K562 (cell line): ENCODE data around the gene KRT35. TPM values are rescaled to one million over a fixed set of nuclear protein-coding genes. Genes with fewer than 3 reads are reported as not detected.
A peak's percentile ranks its signal among the peaks of the same experiment; 100 is the strongest.

Source experiments
- ATAC-seq: fragments of 200-7000 bp; cut with Tn5 transposase; 3 replicates; pipeline ENCODE4 v1.9.1; 2020; ENCODE audit warnings: moderate library complexity
- BruUV-seq: library from RNA; stranded (reverse); fragments of 400-500 nt; replicated peaks from 2 replicates; lab custom pipeline; 2021; lab: Mats Ljungman, UMichigan
- CTCF ChIA-PET: fragments of 300-600 bp; formaldehyde crosslinking; extraction: SDS; loops from one replicate; lab custom pipeline; 2021; ENCODE audit warnings: low intra/inter-chr PET ratio; lab: Yijun Ruan, JAX
- POLR2A ChIA-PET: fragments of 300-600, 350-650 bp; sonication (Branson Sonifier 250); formaldehyde crosslinking; extraction: SDS; loops from one replicate; lab custom pipeline; 2021; ENCODE audit warnings: antibody characterized with exemption, inconsistent platforms; lab: Yijun Ruan, JAX
- DNase-seq, 4 experiments: peaks; one replicate each; pipeline versions ENCODE4 v3.0.0 to v3.0.0-alpha.2; 2011 to 2018; ENCODE audit warnings: low spot score in 3 of 4, mixed read lengths in 3 of 4; ENCODE audit errors: extremely low read depth in 1 of 4
- FAIRE-seq: peaks from 2 replicates; lab custom pipeline; 2011; peaks lifted over from hg19 to GRCh38; lab: Jason Lieb, UNC
- H2AFZ ChIP-seq: 2 replicates; pipeline ENCODE4 v1.6.0; 2011; ENCODE audit warnings: low read depth, low read length, control low read depth, inconsistent platforms
- H3K27ac ChIP-seq: fragments of 200-600 bp; 3 replicates; pipeline ENCODE4 v1.8.0; 2011; ENCODE audit warnings: low read depth, mild to moderate bottlenecking, control low read depth, inconsistent platforms, low read length, moderate library complexity, mixed read lengths; ENCODE audit errors: extremely low read depth
- H3K27me3 ChIP-seq, 2 experiments: fragments of 300-600 bp in 1 of 2; 2 replicates in 1 of 2; 3 replicates in 1 of 2; pipeline versions ENCODE4 v1.6.0 to v1.8.0; 2011; ENCODE audit warnings: inconsistent platforms in 2 of 2, low read length in 2 of 2, mild to moderate bottlenecking in 1 of 2, mixed read lengths in 1 of 2, moderate library complexity in 1 of 2; ENCODE audit not compliant: control insufficient read depth in 2 of 2, insufficient read depth in 2 of 2
- H3K36me3 ChIP-seq: fragments of 300-600 bp; 3 replicates; pipeline ENCODE4 v1.8.0; 2011; ENCODE audit warnings: mild to moderate bottlenecking, low read length, inconsistent platforms; ENCODE audit not compliant: control insufficient read depth, insufficient read depth
- H3K4me1 ChIP-seq, 2 experiments: fragments of 200-600 bp in 1 of 2; replicated peaks in 1 of 2; 2 replicates in 1 of 2; 3 replicates in 1 of 2; pipeline versions ENCODE4 v1.5.1 to v1.8.0; 2011; ENCODE audit warnings: inconsistent platforms in 2 of 2, low read length in 2 of 2, mild to moderate bottlenecking in 1 of 2, mixed read lengths in 1 of 2, moderate library complexity in 1 of 2; ENCODE audit not compliant: control insufficient read depth in 2 of 2, insufficient read depth in 2 of 2
- H3K4me2 ChIP-seq: 2 replicates; pipeline ENCODE4 v1.6.1; 2011; ENCODE audit warnings: low read length, control low read depth, inconsistent platforms, mixed read lengths; ENCODE audit not compliant: insufficient read depth
- H3K4me3 ChIP-seq: fragments of 200-600 bp; sonication (generic), shearing (Covaris generic); 2 replicates; pipeline ENCODE4 v1.5.1; 2016; ENCODE audit warnings: control low read depth, inconsistent platforms
- H3K79me2 ChIP-seq: fragments of 200-600 bp; 3 replicates; pipeline ENCODE4 v1.8.0; 2011; ENCODE audit warnings: low read length, inconsistent platforms; ENCODE audit not compliant: control insufficient read depth, insufficient read depth
- H3K9ac ChIP-seq, 2 experiments: 2 replicates each; pipeline versions ENCODE4 v1.6.0 to v1.6.1; 2011; ENCODE audit warnings: low read depth in 2 of 2, low read length in 2 of 2, control low read depth in 1 of 2, inconsistent platforms in 1 of 2, mild to moderate bottlenecking in 1 of 2, mixed read lengths in 1 of 2; ENCODE audit not compliant: insufficient read depth in 1 of 2
- H3K9me1 ChIP-seq: one replicate; pipeline ENCODE4 v1.6.0; 2011; ENCODE audit warnings: inconsistent platforms, mild to moderate bottlenecking, low read length, moderate library complexity; ENCODE audit not compliant: control insufficient read depth, insufficient read depth
- H3K9me3 ChIP-seq: replicated peaks from 2 replicates; pipeline ENCODE4 v1.5.1; 2011; ENCODE audit warnings: low read depth, low read length, inconsistent platforms; ENCODE audit not compliant: control insufficient read depth, insufficient read depth
- H4K20me1 ChIP-seq: replicated peaks from 2 replicates; pipeline ENCODE4 v1.6.1; 2011; ENCODE audit warnings: low read length, inconsistent platforms, mixed read lengths; ENCODE audit not compliant: control insufficient read depth, insufficient read depth
- BHLHE40 ChIP-seq: IDR thresholded peaks from 2 replicates; pipeline ENCODE4 v1.6.1; 2011; ENCODE audit warnings: low read length, improper control_type of control experiment
- CBFB ChIP-seq: sonication (generic); formaldehyde crosslinking; IDR thresholded peaks from 2 replicates; pipeline ENCODE4 v1.4.0; 2020; ENCODE audit warnings: mild to moderate bottlenecking, missing genetic modification reagents
- ELF4 ChIP-seq: fragments of 450-650 bp; formaldehyde crosslinking; IDR thresholded peaks from 2 replicates; pipeline ENCODE4 v1.4.0; 2022; ENCODE audit warnings: missing genetic modification characterization
- FIP1L1 ChIP-seq: fragments of 200-400 bp; formaldehyde crosslinking; IDR thresholded peaks from 2 replicates; pipeline ENCODE4 v1.6.1; 2018; ENCODE audit warnings: mild to moderate bottlenecking, low read depth, low read length; ENCODE audit not compliant: poor library complexity, severe bottlenecking
- FOXA1 ChIP-seq: fragments of 450-650 bp; IDR thresholded peaks from 2 replicates; pipeline ENCODE4 v1.6.1; 2016; ENCODE audit warnings: mild to moderate bottlenecking, borderline replicate concordance
- KDM2B ChIP-seq: fragments of 250-450 bp; sonication (Bioruptor Pico); IDR thresholded peaks from 2 replicates; pipeline ENCODE4 v1.8.0; 2021; ENCODE audit warnings: mild to moderate bottlenecking, moderate library complexity
- NFIC ChIP-seq: fragments of 450-650 bp; IDR thresholded peaks from 2 replicates; pipeline ENCODE4 v1.6.1; 2017; ENCODE audit warnings: mild to moderate bottlenecking, inconsistent platforms
- ZNF140 ChIP-seq: fragments of 250-450 bp; sonication (Bioruptor Pico); IDR thresholded peaks from 2 replicates; pipeline ENCODE4 v1.8.0; 2021; ENCODE audit warnings: moderate library complexity, mild to moderate bottlenecking, inconsistent platforms
- ZNF699 ChIP-seq: fragments of 250-450 bp; sonication (Bioruptor Pico); IDR thresholded peaks from 2 replicates; pipeline ENCODE4 v1.8.0; 2021; ENCODE audit warnings: mild to moderate bottlenecking, moderate library complexity; ENCODE audit not compliant: insufficient replicate concordance
- ZNF778 ChIP-seq: fragments of 450-650 bp; formaldehyde crosslinking; IDR thresholded peaks from 2 replicates; pipeline ENCODE4 v1.4.0; 2020; ENCODE audit warnings: mild to moderate bottlenecking, moderate library complexity
- WGBS: fragments of 100-300 bp; shearing (Covaris generic); methylation state at CpG from one replicate; pipeline ENCODE4 v1.1.6; 2016; ENCODE audit warnings: low coverage, mixed read lengths; ENCODE audit not compliant: insufficient coverage; ENCODE audit errors: missing lambda C conversion rate; 5-methylcytosine and 5-hydroxymethylcytosine counted together
- in situ Hi-C: fragments of 300-500 bp; cut with MboI; formaldehyde crosslinking; loops from 4 replicates; pipeline ENCODE4 v1.15.0; 2018; ENCODE audit warnings: inconsistent platforms, mixed read lengths
- intact Hi-C: fragments of 100-400 bp; cut with micrococcal nuclease; formaldehyde crosslinking; loops from 2 replicates; pipeline ENCODE4 v1.14.2; 2022
- polyA plus RNA-seq, 8 experiments: library from polyadenylated mRNA; depleted of rRNA in 4 of 8; stranded (reverse) in 5 of 8; unstranded in 3 of 8; fragments of >200 nt; fragmentation: Nextera tagmentation in 2 of 8; fragmentation: Illumina TruSeq in 1 of 8; extraction: Ambion mirVana in 2 of 8; extraction: Trizol in 1 of 8; gene quantifications; 2 replicates each; pipeline versions ENCODE4 v1.2.1 to v1.2.3, GENCODE V29; 2011 to 2014; ENCODE audit warnings: inconsistent platforms in 1 of 8, missing spikeins in 1 of 8
- total RNA-seq, 7 experiments: library from RNA; depleted of rRNA in 6 of 7; stranded (reverse); fragments of >200 nt in 6 of 7; fragmentation: Illumina TruSeq in 2 of 7; extraction: Trizol in 2 of 7; gene quantifications; 2 replicates each; pipeline versions ENCODE4 v1.2.1 to v1.2.3, GENCODE V29; 2011 to 2021; ENCODE audit warnings: low replicate concordance in 1 of 7

KRT35 gene
- total and polyA plus RNA-seq, 9 of the 15 experiments (the other 6 are each of a cell fraction or from before 2014, with no cell fraction given): not detected

GRCh38 chr17:41503202-41503601 lies 22.3 kb upstream of the KRT35 start:
- intact Hi-C loops: no loop called here
- in situ Hi-C loops: no loop called here
- Histone ChIP-seq H4K20me1 (no peaks in the 10 kb centered on the region), H3K27me3 (no peaks in the 10 kb centered on the region), H3K27ac (no peak overlapping the region), H3K9me1 (no peaks in the 10 kb centered on the region), H3K36me3 (no peaks in the 10 kb centered on the region; the same call in 2 of the 3 replicates), H2AFZ (no peak overlapping the region), H3K4me3 (no peak overlapping the region), H3K9me3 (no peaks in the 10 kb centered on the region), H3K4me2 (no peak overlapping the region), H3K4me1 (peaks cover 49 to 62% of the 10 kb centered on the region in 2 experiments), H3K79me2 (no peaks in the 10 kb centered on the region), H3K9ac (no peak overlapping the region)
- TF ChIP-seq CBFB (CRISPR knock-in tag) (no peak), NFIC (peak; percentile 84)
- BruUV-seq: no TSS peak
- FAIRE-seq (no peak), ATAC-seq (no peak), DNase-seq (no peak)
- CTCF ChIA-PET: no interaction called here
- POLR2A ChIA-PET: interaction anchor here (0.7 to 1.2 kb wide), 2 partner anchors 8 to 18 kb away, joined by 3 read pairs; no protein-coding TSS in a partner anchor
- WGBS: 85% methylated on average over 9 of the region's 9 CpGs

- CTCF ChIA-PET: no interaction called here
- DNase-seq (peak; percentile 84 to 94 (median 86)), ATAC-seq (peak; percentile 75), FAIRE-seq (peak; percentile 100)
- Histone ChIP-seq H3K9ac (peak overlapping the region; percentile 46 to 86), H3K9me3 (no peaks in the 10 kb centered on the region), H3K4me1 (peaks cover 49 to 71% of the 10 kb centered on the region in 2 experiments), H3K36me3 (no peaks in the 10 kb centered on the region), H3K79me2 (no peaks in the 10 kb centered on the region), H4K20me1 (no peaks in the 10 kb centered on the region), H3K4me3 (0 out of 2 replicates have a peak overlapping the region, but pooled peaks have one; percentile 18), H3K4me2 (peak overlapping the region; percentile 88), H3K9me1 (no peaks in the 10 kb centered on the region), H2AFZ (peak overlapping the region; percentile 92), H3K27me3 (no peaks in the 10 kb centered on the region), H3K27ac (peak overlapping the region; percentile 66)
- BruUV-seq: no TSS peak
- intact Hi-C loops (loop anchor here (1.0 kb wide), 1 partner anchor 49 kb away; no protein-coding TSS in a partner anchor), in situ Hi-C loops (no loop called here)
- POLR2A ChIA-PET: interaction anchor here (0.7 to 1.3 kb wide), 5 partner anchors 11 to 49 kb away, joined by 3 to 4 read pairs (median 3); partner anchors contain the start of gene KRT19
- 7% methylated on average over 15 of the region's 15 CpGs for WGBS
- TF ChIP-seq FOXA1: no peak
- no peak for TF ChIP-seq ZNF140 (CRISPR knock-in tag)
- no peak for TF ChIP-seq ELF4 (CRISPR knock-in tag)
- TF ChIP-seq ZNF778 (CRISPR knock-in tag): no peak
- no peak for TF ChIP-seq ZNF699 (CRISPR knock-in tag)
- peak; percentile 96 for TF ChIP-seq BHLHE40
- TF ChIP-seq FIP1L1: no peak
- no peak for TF ChIP-seq KDM2B
Observed at GRCh38 chr17:41500131-41500911, 19.4 kb upstream of the KRT35 start.
